Activated CD8-positive, alpha-beta memory T cell treated with anti-CD3 and anti-CD28 coated beads, Interleukin-2, amount 50 U/mL, for 48 hours (primary cell): Measurements from ENCODE around the gene SH3YL1.
A peak's percentile ranks its signal among the peaks of the same experiment; 100 is the strongest.
"Not testable (repeated sequence)": the region's sequence is repeated elsewhere in the genome, so short reads cannot be mapped to it uniquely, and the experiment has no call there.

ENCODE experiments used
- DNase-seq: peaks from one replicate; pipeline ENCODE4 v3.0.0-alpha.2; 2020

The SH3YL1 gene

DNA sequence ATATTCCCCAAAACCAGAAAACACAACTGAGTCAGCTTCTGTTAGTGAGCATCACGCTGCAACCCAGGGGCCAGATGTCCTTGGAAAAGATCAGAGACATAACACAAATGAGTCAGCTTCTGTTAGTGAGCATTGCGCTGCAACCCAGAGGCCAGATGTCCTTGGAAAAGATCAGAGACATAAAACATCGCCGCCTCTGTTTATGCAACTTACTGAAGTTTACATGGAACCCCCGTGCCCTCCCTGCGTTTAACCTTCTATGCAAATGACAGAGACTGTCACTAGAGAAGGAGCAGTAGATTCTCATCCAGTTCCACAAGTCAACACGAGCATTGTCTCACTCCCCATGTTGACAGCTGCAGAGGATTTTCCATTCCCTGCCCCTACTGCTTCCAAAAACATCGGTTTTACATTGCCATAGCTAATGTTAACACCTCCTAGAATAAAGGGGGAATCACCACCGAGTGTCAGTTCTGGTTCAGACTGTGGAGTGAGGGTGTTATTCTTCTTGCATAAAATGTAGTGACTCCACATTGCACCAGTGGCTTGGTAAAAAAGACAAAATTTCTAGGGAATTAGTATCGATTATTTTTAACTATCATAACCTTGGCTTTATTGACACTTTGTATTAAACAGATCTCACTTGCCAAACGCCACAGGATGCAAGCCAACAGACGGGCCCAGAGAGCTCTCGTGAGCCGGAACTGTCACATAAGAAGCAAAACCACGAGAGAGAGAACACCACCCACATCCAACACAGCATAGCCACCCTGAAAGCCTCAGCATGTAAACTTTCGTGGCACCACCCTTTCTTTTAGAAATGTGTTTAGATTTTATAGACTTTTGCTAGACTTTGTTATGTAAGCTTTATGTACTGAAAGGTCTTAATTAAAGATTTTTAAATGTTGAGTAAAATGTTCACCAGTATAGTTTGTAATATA is 87.7 kb downstream of the SH3YL1 start:
- peak; percentile 61 for DNase-seq

DNA sequence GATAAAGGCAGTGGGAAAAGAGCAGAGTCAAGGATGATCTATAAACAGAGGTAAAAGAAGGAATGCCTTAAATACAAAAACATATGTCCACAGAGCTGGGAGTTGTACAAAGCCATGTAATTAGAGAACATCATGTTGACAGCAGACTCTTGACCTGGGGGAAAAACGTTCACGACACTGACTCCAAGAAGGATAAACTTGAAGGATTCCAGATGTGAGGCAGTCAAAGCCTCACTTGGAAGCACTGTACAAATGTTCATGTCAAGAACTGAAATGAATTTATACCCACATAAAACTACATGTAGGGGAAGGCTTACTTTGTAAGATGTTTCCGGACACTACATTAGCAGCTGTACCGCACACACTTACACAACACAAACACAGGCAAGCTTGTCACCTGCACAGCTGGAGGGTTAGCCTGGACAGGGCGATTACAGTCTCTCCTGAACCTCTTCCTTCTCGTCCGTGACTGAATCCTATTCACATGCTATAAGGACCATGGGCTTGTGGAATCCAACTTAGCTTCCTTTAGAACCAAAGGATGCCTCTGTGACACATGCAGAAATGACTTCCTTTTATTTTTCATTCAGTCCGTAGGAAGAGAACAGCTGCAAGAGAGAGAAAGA is 88.6 kb downstream of the SH3YL1 start:
- no peak for DNase-seq

DNA sequence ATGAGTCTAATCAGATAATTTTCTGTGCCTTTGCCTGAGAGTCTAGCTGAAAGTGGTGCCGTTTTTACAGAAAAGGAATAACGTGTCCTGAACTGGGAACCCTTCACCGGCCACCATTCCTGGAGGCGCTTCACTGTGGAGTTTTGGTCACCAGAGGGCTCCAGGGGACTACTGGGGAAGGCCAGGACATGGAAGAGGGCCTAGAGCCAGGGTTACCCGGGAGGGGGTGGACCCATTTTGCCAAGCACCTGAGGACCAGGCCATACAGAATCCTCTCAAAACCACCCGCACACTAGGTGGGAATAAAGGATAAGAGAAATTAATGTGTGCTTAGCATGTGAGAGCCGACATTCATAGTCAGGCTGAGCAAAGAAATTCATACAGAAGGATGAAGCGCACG is 91.7 kb downstream of the SH3YL1 start:
- not testable (repeated sequence) for DNase-seq

DNA sequence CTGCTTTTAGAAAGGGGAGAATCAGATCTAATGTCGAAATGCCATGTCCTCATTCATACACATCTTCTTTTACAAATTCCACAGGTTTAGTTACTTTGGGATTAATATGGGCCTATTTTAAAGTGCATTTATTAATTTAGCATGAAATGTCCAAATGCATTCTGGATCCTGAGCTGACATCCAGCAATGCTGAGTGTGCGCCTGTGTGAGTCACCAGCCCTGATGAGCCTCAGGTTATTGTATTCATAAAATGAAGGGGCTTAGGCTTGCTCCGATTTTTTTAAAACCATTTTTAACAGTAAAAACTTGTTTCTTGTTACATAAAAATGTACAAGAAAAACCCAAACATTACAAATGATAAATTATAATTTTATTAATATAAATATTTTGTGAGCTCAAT is 94.1 kb downstream of the SH3YL1 start:
- DNase-seq, result no peak
